ENCODE results near the gene CD14. TPM values are rescaled to one million over a fixed set of nuclear protein-coding genes. Genes with fewer than 3 reads are reported as not detected.
"Not testable (repeated sequence)": the region's sequence is repeated elsewhere in the genome, so short reads cannot be mapped to it uniquely, and the experiment has no call there.

Gene CD14
- polyA plus RNA-seq, 3 donors from 2014 or later = 3.6 to 5.7 (median 5.3) TPM

DNA sequence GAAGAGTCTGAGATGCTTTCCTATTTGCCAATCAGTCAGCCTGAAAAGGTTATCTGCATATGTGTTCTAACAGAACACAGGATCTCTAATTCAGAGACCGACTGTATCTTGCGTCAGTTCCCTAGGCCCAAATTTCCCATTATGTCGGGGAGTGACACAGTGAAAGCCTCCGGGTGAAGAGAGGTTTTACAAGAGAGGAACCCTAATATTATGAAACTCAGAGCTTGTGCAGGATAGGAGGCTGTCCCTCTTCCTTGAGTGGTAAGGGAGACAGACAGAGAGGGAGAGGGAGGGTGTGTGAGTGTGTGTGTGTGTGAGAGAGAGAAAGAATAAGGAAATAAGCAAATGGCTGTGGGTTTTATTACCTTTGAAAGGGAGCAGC, 1.9 kb downstream of the CD14 start:
- H3K36me3 Mint-ChIP-seq = no peaks in the 10 kb centered on the region
- peaks cover 23 to 28% of the 10 kb centered on the region in 2 donors for H3K4me1 Mint-ChIP-seq
- H3K27me3 Mint-ChIP-seq (ENCODE audit: low read depth in 3 of 3) = peaks cover 0 to 12% (median 0%) of the 10 kb centered on the region in 3 donors
- peak overlapping the region in 1 of 6 donors; percentile 60 for H3K27ac Mint-ChIP-seq
- peak overlapping the region; percentile 31 to 89 (median 69) for H3K4me3 Mint-ChIP-seq
- peaks cover 0 to 1% (median 0%) of the 10 kb centered on the region in 6 donors for H3K9me3 Mint-ChIP-seq
- DNase-seq = no peak

DNA sequence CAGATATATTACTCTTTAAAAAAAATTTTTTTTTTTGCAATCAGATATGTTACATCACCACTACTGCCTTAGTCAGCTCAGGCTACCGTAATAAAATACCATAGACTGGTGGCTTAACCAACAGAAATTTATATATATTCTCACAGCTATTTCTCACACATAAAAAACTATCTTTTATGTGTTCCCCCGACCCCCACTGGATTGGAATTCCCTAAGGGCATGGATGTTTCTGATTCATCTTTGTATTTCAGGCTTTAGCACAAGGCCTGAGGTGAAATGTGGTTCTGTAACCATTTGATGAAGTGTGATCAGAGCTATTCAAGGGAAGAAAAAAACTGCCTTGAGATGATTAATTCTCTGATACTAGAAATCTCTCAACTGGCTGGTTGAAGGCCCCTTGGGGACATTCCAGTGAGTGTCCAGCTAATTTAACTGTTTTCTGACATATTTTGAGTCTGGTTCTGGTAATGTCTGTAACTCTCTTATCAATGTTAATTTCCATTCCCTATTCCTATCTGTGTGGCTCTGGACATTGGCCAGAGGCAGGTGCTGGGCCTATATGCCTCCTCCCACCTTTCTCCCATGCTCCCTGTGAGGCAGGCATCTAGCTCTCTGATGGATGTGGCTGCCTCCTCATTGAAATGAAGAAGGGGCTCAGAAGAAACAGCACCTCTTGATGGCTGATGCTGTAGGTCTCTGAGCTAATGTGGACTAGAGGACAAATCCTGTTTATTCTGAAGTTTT, 2.5 kb downstream of the CD14 start:
- Mint-ChIP-seq H3K4me1 (peaks cover 23 to 28% of the 10 kb centered on the region in 2 donors), H3K27me3 (ENCODE audit: low read depth in 3 of 3) (peaks cover 0 to 12% (median 0%) of the 10 kb centered on the region in 3 donors), H3K36me3 (no peaks in the 10 kb centered on the region), H3K9me3 (peaks cover 0 to 1% (median 0%) of the 10 kb centered on the region in 6 donors), H3K27ac (peak overlapping the region in 1 of 6 donors; percentile 60), H3K4me3 (peak overlapping the region in 2 of 5 donors; percentile 43 to 77)
- no peak for DNase-seq

- no peak for DNase-seq
- H3K9me3 Mint-ChIP-seq = peaks cover 0 to 1% (median 0%) of the 10 kb centered on the region in 6 donors
- H3K4me3 Mint-ChIP-seq = no peak overlapping the region
- H3K4me1 Mint-ChIP-seq = peaks cover 20 to 28% of the 10 kb centered on the region in 2 donors
- no peaks in the 10 kb centered on the region for H3K36me3 Mint-ChIP-seq
- H3K27ac Mint-ChIP-seq = no peak overlapping the region
- H3K27me3 Mint-ChIP-seq (ENCODE audit: low read depth in 3 of 3) = peaks cover 0 to 15% (median 0%) of the 10 kb centered on the region in 3 donors
These were observed 4.3 kb downstream of the CD14 start for GRCh38 chr5:140628711-140629110.

DNA sequence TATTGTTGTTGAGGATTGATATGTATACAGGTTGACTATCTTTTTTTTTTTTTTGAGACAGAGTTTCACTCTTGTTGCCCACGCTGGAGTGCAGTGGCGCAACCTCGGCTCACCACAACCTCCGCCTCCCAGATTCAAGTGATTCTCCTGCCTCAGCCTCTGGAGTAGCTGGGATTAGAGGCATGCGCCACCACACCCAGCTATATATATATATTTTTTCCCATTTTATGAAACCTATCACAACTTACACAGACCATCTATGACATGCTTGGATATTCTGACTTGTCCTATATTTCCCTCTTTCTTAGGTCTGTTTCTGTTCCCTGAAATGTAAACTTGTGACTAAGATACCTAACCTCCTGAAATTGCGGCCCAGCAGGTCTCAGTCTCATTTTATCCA, 5.0 kb downstream of the CD14 start:
- Mint-ChIP-seq H3K27me3 (ENCODE audit: low read depth in 3 of 3) (peaks cover 0 to 15% (median 0%) of the 10 kb centered on the region in 3 donors), H3K4me1 (peaks cover 14 to 22% of the 10 kb centered on the region in 2 donors), H3K36me3 (no peaks in the 10 kb centered on the region), H3K4me3 (no peak overlapping the region), H3K27ac (no peak overlapping the region), H3K9me3 (peaks cover 0 to 1% (median 0%) of the 10 kb centered on the region in 6 donors)
- DNase-seq = no peak

- DNase-seq, H3K27ac Mint-ChIP-seq, H3K36me3 Mint-ChIP-seq, H3K9me3 Mint-ChIP-seq, H3K4me1 Mint-ChIP-seq, H3K4me3 Mint-ChIP-seq: not testable (repeated sequence)
- peaks cover 0 to 13% (median 0%) of the 10 kb centered on the region in 3 donors for H3K27me3 Mint-ChIP-seq (ENCODE audit: low read depth in 3 of 3)
These were observed 8.1 kb downstream of the CD14 start for GRCh38 chr5:140624886-140625285.

- H3K4me1 Mint-ChIP-seq, H3K4me3 Mint-ChIP-seq, H3K36me3 Mint-ChIP-seq, H3K9me3 Mint-ChIP-seq, H3K27ac Mint-ChIP-seq, DNase-seq: not testable (repeated sequence)
- peaks cover 0 to 12% (median 2%) of the 10 kb centered on the region in 3 donors for H3K27me3 Mint-ChIP-seq (ENCODE audit: low read depth in 3 of 3)
These were observed 9.9 kb downstream of the CD14 start for GRCh38 chr5:140623061-140623460.

- H3K27ac Mint-ChIP-seq = no peak overlapping the region
- H3K4me3 Mint-ChIP-seq = no peak overlapping the region
- H3K4me1 Mint-ChIP-seq = no peaks in the 10 kb centered on the region
- no peaks in the 10 kb centered on the region for H3K9me3 Mint-ChIP-seq
- no peak for DNase-seq
- no peaks in the 10 kb centered on the region for H3K36me3 Mint-ChIP-seq
- H3K27me3 Mint-ChIP-seq (ENCODE audit: low read depth in 3 of 3) = peaks cover 0 to 11% (median 6%) of the 10 kb centered on the region in 3 donors
These were observed 10.7 kb downstream of the CD14 start for GRCh38 chr5:140622301-140622700.

GRCh38 chr5:140611020-140611521, 21.9 kb downstream of the CD14 start:
- Mint-ChIP-seq H3K9me3 (no peaks in the 10 kb centered on the region), H3K27ac (no peak overlapping the region), H3K36me3 (peaks cover 0 to 3% (median 0%) of the 10 kb centered on the region in 3 donors), H3K27me3 (ENCODE audit: low read depth in 3 of 3) (peaks cover 6 to 12% (median 9%) of the 10 kb centered on the region in 3 donors), H3K4me1 (peaks cover 3 to 4% of the 10 kb centered on the region in 2 donors), H3K4me3 (no peak overlapping the region)
- no peak for DNase-seq

- Mint-ChIP-seq H3K27ac (no peak overlapping the region), H3K36me3 (peaks cover 0 to 3% (median 0%) of the 10 kb centered on the region in 3 donors), H3K9me3 (no peaks in the 10 kb centered on the region), H3K4me1 (peaks cover 3 to 4% of the 10 kb centered on the region in 2 donors), H3K27me3 (ENCODE audit: low read depth in 3 of 3) (peaks cover 6 to 10% (median 7%) of the 10 kb centered on the region in 3 donors), H3K4me3 (no peak overlapping the region)
- DNase-seq = no peak
These were observed 23.8 kb downstream of the CD14 start for GRCh38 chr5:140609126-140609525.

GRCh38 chr5:140608722-140609121, 24.3 kb downstream of the CD14 start:
- Mint-ChIP-seq H3K9me3 (no peaks in the 10 kb centered on the region), H3K27me3 (ENCODE audit: low read depth in 3 of 3) (peaks cover 4 to 8% (median 7%) of the 10 kb centered on the region in 3 donors), H3K4me1 (peaks cover 3 to 4% of the 10 kb centered on the region in 2 donors), H3K27ac (no peak overlapping the region), H3K4me3 (no peak overlapping the region), H3K36me3 (peaks cover 0 to 3% (median 0%) of the 10 kb centered on the region in 3 donors)
- DNase-seq = no peak

DNA sequence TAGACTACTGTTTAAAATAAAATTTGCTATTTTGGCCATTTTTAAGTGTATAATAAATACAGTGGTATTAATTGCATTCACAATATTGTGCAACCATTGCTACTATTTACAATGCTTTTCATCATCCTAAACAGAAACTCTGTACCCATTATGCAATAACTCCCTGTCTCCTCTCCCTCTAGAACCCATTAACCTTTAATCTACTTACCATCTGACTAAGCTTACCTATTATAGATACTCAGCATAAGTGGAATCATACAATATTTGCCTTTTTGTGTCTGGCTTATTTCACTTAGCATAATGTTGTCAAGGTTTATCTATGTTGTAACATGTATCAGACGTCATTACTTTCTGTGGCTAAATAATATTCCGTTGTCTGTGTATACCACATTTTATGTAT, 25.9 kb downstream of the CD14 start:
- H3K27ac Mint-ChIP-seq = no peak overlapping the region
- H3K4me1 Mint-ChIP-seq = peaks cover 0 to 3% of the 10 kb centered on the region in 2 donors
- H3K36me3 Mint-ChIP-seq = no peaks in the 10 kb centered on the region
- peaks cover 0 to 2% (median 0%) of the 10 kb centered on the region in 6 donors for H3K9me3 Mint-ChIP-seq
- H3K27me3 Mint-ChIP-seq (ENCODE audit: low read depth in 3 of 3) = peaks cover 0 to 7% (median 7%) of the 10 kb centered on the region in 3 donors
- DNase-seq = no peak
- no peak overlapping the region for H3K4me3 Mint-ChIP-seq

DNA sequence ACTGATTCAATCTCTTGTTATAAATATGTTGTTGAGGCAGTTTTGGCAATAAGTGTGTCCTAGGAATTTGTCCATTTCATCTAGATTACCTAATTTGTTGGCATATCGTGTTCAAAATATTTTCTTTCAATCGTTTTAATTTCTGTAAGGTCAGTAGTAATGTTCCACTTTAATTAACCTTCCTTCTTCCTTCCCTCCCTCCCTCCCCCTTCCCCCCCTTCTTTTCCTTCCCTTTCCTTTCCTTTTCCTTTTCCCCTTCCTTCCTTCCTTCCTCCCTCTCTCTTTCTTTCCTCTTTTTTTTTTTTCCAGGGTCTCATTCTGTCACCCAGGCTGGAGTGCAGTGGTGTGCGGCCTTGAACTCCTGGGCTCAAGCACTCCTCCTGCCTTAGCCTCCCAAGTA, 27.1 kb downstream of the CD14 start:
- no peak overlapping the region for H3K27ac Mint-ChIP-seq
- no peak overlapping the region for H3K4me3 Mint-ChIP-seq
- no peaks in the 10 kb centered on the region for H3K36me3 Mint-ChIP-seq
- H3K9me3 Mint-ChIP-seq = peaks cover 0 to 2% (median 0%) of the 10 kb centered on the region in 6 donors
- no peaks in the 10 kb centered on the region for H3K4me1 Mint-ChIP-seq
- DNase-seq = no peak
- peaks cover 0 to 3% (median 1%) of the 10 kb centered on the region in 3 donors for H3K27me3 Mint-ChIP-seq (ENCODE audit: low read depth in 3 of 3)

GRCh38 chr5:140603734-140604133, 29.2 kb downstream of the CD14 start:
- Mint-ChIP-seq H3K36me3 (no peaks in the 10 kb centered on the region), H3K27me3 (ENCODE audit: low read depth in 3 of 3) (peaks cover 0 to 3% (median 1%) of the 10 kb centered on the region in 3 donors), H3K4me3 (no peak overlapping the region), H3K4me1 (no peaks in the 10 kb centered on the region), H3K27ac (no peak overlapping the region), H3K9me3 (peaks cover 0 to 2% (median 0%) of the 10 kb centered on the region in 6 donors)
- no peak for DNase-seq

DNA sequence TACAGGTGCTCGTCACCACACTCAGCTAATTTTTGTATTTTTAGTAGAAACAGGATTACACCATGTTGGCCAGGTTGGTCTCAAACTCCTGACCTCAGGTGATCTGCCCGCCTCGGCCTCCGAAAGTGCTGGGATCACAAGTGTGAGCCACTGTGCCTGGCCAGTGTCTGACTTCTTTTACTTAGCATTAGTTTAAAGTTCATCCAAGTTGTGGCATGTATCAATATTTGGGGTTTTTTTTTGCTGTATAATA, 29.6 kb downstream of the CD14 start:
- not testable (repeated sequence) for H3K36me3 Mint-ChIP-seq; H3K27ac Mint-ChIP-seq; H3K27me3 Mint-ChIP-seq (ENCODE audit: low read depth in 3 of 3); H3K4me3 Mint-ChIP-seq; H3K9me3 Mint-ChIP-seq; H3K4me1 Mint-ChIP-seq; DNase-seq
